Vagina (tissue), 2 donors: Measurements from ENCODE around the gene NELL1.

Source experiments
- POLR2A ChIP-seq, 2 donors: fragments of 450-650 bp; IDR thresholded peaks; one replicate each; pipeline ENCODE4 v1.6.1; 2017; ENCODE audit warnings: antibody characterized with exemption in 2 of 2, mild to moderate bottlenecking in 2 of 2, moderate library complexity in 2 of 2
- TF ChIP-seq, protein P1 (sequence below), 3 experiments: fragments of 450-650 bp in 2 of 3; fragments of 200-600 bp in 1 of 3; sonication (generic) in 1 of 3; IDR thresholded peaks; one replicate each; pipeline ENCODE4 v1.5.1; 2017 to 2019; ENCODE audit warnings: antibody characterized with exemption in 3 of 3, mild to moderate bottlenecking in 2 of 3, moderate library complexity in 2 of 3

DNA sequence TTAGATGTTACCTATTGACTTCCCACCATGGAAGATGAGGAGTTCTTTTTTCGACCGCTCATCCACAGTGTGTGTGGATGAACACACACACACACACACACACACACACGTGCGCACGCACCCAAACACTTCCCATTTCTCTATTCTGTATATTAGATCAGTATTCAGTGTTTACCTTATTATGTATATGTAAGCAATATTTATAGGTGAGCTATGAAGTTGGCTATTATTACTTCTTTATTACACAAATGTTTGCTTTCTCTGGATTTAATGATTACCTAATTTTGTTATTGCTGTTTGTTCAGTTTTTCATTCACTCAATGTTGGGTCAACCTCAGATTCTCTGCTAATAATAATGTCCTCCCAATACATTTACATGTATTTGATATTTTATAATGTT is 721.0 kb downstream of the NELL1 start:
- TF ChIP-seq, protein P1, sequence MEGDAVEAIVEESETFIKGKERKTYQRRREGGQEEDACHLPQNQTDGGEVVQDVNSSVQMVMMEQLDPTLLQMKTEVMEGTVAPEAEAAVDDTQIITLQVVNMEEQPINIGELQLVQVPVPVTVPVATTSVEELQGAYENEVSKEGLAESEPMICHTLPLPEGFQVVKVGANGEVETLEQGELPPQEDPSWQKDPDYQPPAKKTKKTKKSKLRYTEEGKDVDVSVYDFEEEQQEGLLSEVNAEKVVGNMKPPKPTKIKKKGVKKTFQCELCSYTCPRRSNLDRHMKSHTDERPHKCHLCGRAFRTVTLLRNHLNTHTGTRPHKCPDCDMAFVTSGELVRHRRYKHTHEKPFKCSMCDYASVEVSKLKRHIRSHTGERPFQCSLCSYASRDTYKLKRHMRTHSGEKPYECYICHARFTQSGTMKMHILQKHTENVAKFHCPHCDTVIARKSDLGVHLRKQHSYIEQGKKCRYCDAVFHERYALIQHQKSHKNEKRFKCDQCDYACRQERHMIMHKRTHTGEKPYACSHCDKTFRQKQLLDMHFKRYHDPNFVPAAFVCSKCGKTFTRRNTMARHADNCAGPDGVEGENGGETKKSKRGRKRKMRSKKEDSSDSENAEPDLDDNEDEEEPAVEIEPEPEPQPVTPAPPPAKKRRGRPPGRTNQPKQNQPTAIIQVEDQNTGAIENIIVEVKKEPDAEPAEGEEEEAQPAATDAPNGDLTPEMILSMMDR (IDR thresholded peaks at IDR 0.05) = no peak
- no peak for TF ChIP-seq POLR2A (IDR thresholded peaks at IDR 0.05)
